Ishikawa (cell line): ENCODE measurements around the gene GABRG1.
A peak's percentile ranks its signal among the peaks of the same experiment; 100 is the strongest.

Experiments used
- CEBPB ChIP-seq: IDR thresholded peaks from 2 replicates; pipeline ENCODE4 v1.6.1; 2012
- CREB1 ChIP-seq: IDR thresholded peaks from 2 replicates; pipeline ENCODE4 v1.6.1; 2012; ENCODE audit warnings: low read depth
- EGR1 ChIP-seq: IDR thresholded peaks from 2 replicates; pipeline ENCODE4 v1.6.1; 2012
- EP300 ChIP-seq: IDR thresholded peaks from 2 replicates; pipeline ENCODE4 v1.6.1; 2012; ENCODE audit warnings: borderline replicate concordance
- FOXM1 ChIP-seq: IDR thresholded peaks from 2 replicates; pipeline ENCODE4 v1.6.1; 2012; ENCODE audit warnings: low read depth, borderline replicate concordance
- MAX ChIP-seq: IDR thresholded peaks from 2 replicates; pipeline ENCODE4 v1.6.1; 2012
- NFIC ChIP-seq: IDR thresholded peaks from 2 replicates; pipeline ENCODE4 v1.6.1; 2012
- RAD21 ChIP-seq: IDR thresholded peaks from 2 replicates; pipeline ENCODE4 v1.6.1; 2012; ENCODE audit warnings: low read depth
- REST ChIP-seq: IDR thresholded peaks from 2 replicates; pipeline ENCODE4 v1.6.1; 2012; ENCODE audit warnings: low read depth, mild to moderate bottlenecking
- TAF1 ChIP-seq: IDR thresholded peaks from 2 replicates; pipeline ENCODE4 v1.6.1; 2012; ENCODE audit warnings: low read depth, mild to moderate bottlenecking
- TCF12 ChIP-seq: IDR thresholded peaks from 2 replicates; pipeline ENCODE4 v1.6.1; 2012; ENCODE audit warnings: low read depth
- TEAD4 ChIP-seq: IDR thresholded peaks from 2 replicates; pipeline ENCODE4 v1.6.1; 2012
- YY1 ChIP-seq: IDR thresholded peaks from 2 replicates; pipeline ENCODE4 v1.6.1; 2012; ENCODE audit warnings: low read depth
- ZBTB7A ChIP-seq: IDR thresholded peaks from 2 replicates; pipeline ENCODE4 v1.6.1; 2012; ENCODE audit warnings: low read depth
- TF ChIP-seq, protein P1 (sequence below): IDR thresholded peaks from 2 replicates; pipeline ENCODE4 v1.6.1; 2012

Gene GABRG1

DNA sequence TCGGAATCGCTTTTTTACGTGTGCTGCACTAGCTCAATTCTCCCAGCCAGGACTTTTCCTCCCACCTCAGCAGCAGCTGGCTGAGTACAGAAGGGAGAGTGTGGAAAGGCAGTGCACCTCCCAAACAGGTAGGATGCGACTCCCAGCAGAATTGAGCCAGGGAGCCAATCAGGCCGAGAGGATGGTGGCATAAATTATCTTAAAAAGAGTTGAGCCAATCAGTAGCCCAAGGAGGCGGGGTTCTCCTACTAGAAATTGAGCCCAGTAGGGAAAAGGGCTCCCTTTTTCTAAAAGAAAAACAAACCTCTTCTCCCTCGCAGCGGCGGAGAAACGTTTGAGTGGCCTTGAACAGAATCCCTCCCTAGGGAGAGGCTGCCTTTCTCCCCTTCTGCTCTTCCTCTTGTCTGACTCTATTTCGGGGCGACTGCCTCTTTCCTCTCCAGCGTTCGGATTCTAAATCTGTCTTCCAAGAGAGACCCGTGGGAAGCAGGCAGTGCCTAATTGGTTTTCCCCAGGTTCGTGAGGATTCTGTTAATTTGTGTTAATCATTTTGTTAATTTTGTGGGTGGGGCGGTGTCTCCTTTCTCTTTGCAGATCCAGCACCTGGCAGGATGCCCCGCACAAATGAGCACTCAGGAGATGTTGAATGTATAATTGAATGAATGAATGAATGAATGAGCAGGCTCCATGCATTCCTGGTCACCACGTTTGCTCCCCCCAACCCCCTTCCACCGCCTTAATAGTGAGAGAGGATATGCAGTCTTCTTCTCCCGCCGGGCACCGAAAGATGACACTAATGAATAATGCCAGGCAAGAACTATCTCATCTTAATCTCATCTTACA, at the start of gene GABRG1:
TSS of gene GABRG1 (minus strand) at position 142 of the 843 bp plus-strand sequence. CDS start at position 1, 141 bp downstream.
- TF ChIP-seq REST, result no peak
- TF ChIP-seq EGR1, result no peak
- TF ChIP-seq, protein P1, sequence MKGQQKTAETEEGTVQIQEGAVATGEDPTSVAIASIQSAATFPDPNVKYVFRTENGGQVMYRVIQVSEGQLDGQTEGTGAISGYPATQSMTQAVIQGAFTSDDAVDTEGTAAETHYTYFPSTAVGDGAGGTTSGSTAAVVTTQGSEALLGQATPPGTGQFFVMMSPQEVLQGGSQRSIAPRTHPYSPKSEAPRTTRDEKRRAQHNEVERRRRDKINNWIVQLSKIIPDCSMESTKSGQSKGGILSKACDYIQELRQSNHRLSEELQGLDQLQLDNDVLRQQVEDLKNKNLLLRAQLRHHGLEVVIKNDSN, result no peak
- TF ChIP-seq CREB1, result no peak
- TF ChIP-seq CEBPB, result no peak
- no peak for TF ChIP-seq TEAD4
- TF ChIP-seq ZBTB7A, result no peak

GRCh38 chr4:46146993-46147392, 23.1 kb upstream of the GABRG1 start:
- TF ChIP-seq CEBPB (peak; percentile 74), TEAD4 (peak; percentile 21; the same call in 1 of the 2 replicates), EP300 (no peak), ZBTB7A (no peak), NFIC (peak; percentile 76), RAD21 (no peak), YY1 (no peak), TAF1 (no peak), TCF12 (no peak)
- TF ChIP-seq, protein P1, result no peak

- TF ChIP-seq EP300 (no peak), CEBPB (no peak), NFIC (no peak), REST (no peak), TCF12 (no peak), RAD21 (no peak), YY1 (no peak), FOXM1 (no peak), TEAD4 (no peak), MAX (no peak), TAF1 (no peak), CREB1 (no peak), ZBTB7A (no peak), EGR1 (no peak)
- TF ChIP-seq, protein P1, result no peak
These were observed 7.7 kb upstream of the GABRG1 start for GRCh38 chr4:46131498-46132057.

DNA sequence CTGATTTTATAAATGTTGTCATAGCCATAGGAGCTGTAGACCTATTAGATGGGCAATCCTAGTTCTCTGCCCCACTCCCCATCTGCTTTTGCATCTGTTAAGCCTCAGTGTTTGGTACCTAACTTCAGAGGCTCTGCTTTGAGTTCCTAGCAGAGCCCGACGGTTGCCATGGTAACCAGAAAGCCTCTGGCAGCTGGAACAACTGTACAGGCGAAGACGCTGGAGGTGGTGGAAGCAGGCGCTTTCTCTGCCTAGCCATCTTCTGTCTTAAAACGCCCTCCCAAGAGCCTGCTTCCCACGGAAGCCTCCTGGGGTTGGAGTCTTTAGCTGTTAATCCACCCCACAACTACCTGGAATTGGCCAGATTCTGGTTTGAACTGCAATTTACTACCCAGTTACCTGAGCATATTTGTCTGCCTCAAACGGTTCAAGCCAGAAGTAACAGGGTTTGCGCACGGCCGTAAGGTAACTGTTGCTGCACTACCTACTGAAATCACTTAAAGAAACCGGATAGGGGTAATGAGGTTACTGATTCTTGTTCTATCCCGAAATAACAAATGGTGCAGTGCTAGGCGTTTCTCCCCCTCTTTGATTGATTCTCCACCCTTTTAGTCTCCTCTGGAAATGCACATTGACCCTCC, 1.0 kb upstream of the GABRG1 start:
- TF ChIP-seq ZBTB7A (no peak), RAD21 (no peak), TAF1 (no peak), YY1 (no peak), FOXM1 (no peak), EGR1 (no peak), MAX (no peak), TEAD4 (no peak), NFIC (no peak), TCF12 (no peak)

- no peak for TF ChIP-seq RAD21
- no peak for TF ChIP-seq TEAD4
- TF ChIP-seq EGR1, result no peak
- no peak for TF ChIP-seq TCF12
- TF ChIP-seq, protein P1, result no peak
- TF ChIP-seq ZBTB7A, result no peak
- no peak for TF ChIP-seq TAF1
- TF ChIP-seq MAX, result no peak
- TF ChIP-seq NFIC, result no peak
- no peak for TF ChIP-seq CREB1
- TF ChIP-seq EP300, result no peak
- no peak for TF ChIP-seq YY1
- no peak for TF ChIP-seq FOXM1
- TF ChIP-seq REST, result no peak
- TF ChIP-seq CEBPB, result no peak
These were observed 42.2 kb downstream of the GABRG1 start for GRCh38 chr4:46081674-46082073.
